ES-I3 (cell line): ENCODE measurements around the gene SRR.

Experiments
- H3K36me3 ChIP-seq: 2 replicates; pipeline ENCODE4 v1.6.1; 2013; ENCODE audit warnings: mild to moderate bottlenecking, low read length, control low read depth, moderate library complexity; ENCODE audit not compliant: insufficient read depth
- H3K4me1 ChIP-seq: 2 replicates; pipeline ENCODE4 v1.6.1; 2013; ENCODE audit warnings: mild to moderate bottlenecking, control low read depth, low read length; ENCODE audit not compliant: insufficient read depth
- H3K9ac ChIP-seq: 2 replicates; pipeline ENCODE4 v1.6.1; 2013; ENCODE audit warnings: low read depth, mild to moderate bottlenecking, low read length, moderate library complexity
- H3K9me3 ChIP-seq: 2 replicates; pipeline ENCODE4 v1.6.1; 2013; ENCODE audit warnings: mild to moderate bottlenecking, low read length, moderate library complexity; ENCODE audit not compliant: control insufficient read depth, insufficient read depth

The SRR gene

GRCh38 chr17:2346475-2346874, 42.7 kb downstream of the SRR start:
- no peak overlapping the region for H3K9ac ChIP-seq
- no peaks in the 10 kb centered on the region for H3K36me3 ChIP-seq

GRCh38 chr17:2347805-2348685, 44.3 kb downstream of the SRR start:
- Histone ChIP-seq H3K9me3 (no peaks in the 10 kb centered on the region), H3K4me1 (peaks cover 11% of the 10 kb centered on the region; the same call in 1 of the 2 replicates), H3K36me3 (no peaks in the 10 kb centered on the region), H3K9ac (peak overlapping the region; percentile 23)

More at GRCh38 chr17:2346475-2346874, 42.7 kb downstream of the SRR start:
- H3K4me1 ChIP-seq: peaks cover 11% of the 10 kb centered on the region; the same call in 1 of the 2 replicates
- H3K9me3 ChIP-seq: no peaks in the 10 kb centered on the region

- peaks cover 11% of the 10 kb centered on the region; the same call in 1 of the 2 replicates for H3K4me1 ChIP-seq
- H3K9ac ChIP-seq: no peak overlapping the region
- H3K9me3 ChIP-seq: no peaks in the 10 kb centered on the region
- H3K36me3 ChIP-seq: no peaks in the 10 kb centered on the region
These were observed 47.5 kb downstream of the SRR start for GRCh38 chr17:2351269-2351668.

GRCh38 chr17:2354311-2354710, 50.6 kb downstream of the SRR start:
- Histone ChIP-seq H3K9me3 (no peaks in the 10 kb centered on the region), H3K9ac (no peak overlapping the region), H3K36me3 (no peaks in the 10 kb centered on the region), H3K4me1 (peaks cover 3% of the 10 kb centered on the region; the same call in 1 of the 2 replicates)

GRCh38 chr17:2357237-2357636, 53.5 kb downstream of the SRR start:
- Histone ChIP-seq H3K4me1 (peaks cover 7% of the 10 kb centered on the region; the same call in 1 of the 2 replicates), H3K9me3 (no peaks in the 10 kb centered on the region), H3K9ac (no peak overlapping the region), H3K36me3 (no peaks in the 10 kb centered on the region)

- H3K9me3 ChIP-seq: no peaks in the 10 kb centered on the region
- peaks cover 7% of the 10 kb centered on the region; the same call in 1 of the 2 replicates for H3K4me1 ChIP-seq
- H3K9ac ChIP-seq: no peak overlapping the region
- no peaks in the 10 kb centered on the region for H3K36me3 ChIP-seq
These were observed 54.2 kb downstream of the SRR start for GRCh38 chr17:2357931-2358434.

GRCh38 chr17:2361010-2361760, 57.4 kb downstream of the SRR start:
- no peak overlapping the region for H3K9ac ChIP-seq
- H3K9me3 ChIP-seq: no peaks in the 10 kb centered on the region
- peaks cover 7% of the 10 kb centered on the region; the same call in 1 of the 2 replicates for H3K4me1 ChIP-seq
- H3K36me3 ChIP-seq: no peaks in the 10 kb centered on the region

- Histone ChIP-seq H3K9ac (no peak overlapping the region), H3K4me1 (peaks cover 7% of the 10 kb centered on the region; the same call in 1 of the 2 replicates), H3K9me3 (no peaks in the 10 kb centered on the region), H3K36me3 (no peaks in the 10 kb centered on the region)
These were observed 58.3 kb downstream of the SRR start for GRCh38 chr17:2362016-2362415.

- Histone ChIP-seq H3K4me1 (peaks cover 7% of the 10 kb centered on the region; the same call in 1 of the 2 replicates), H3K36me3 (no peaks in the 10 kb centered on the region), H3K9me3 (no peaks in the 10 kb centered on the region), H3K9ac (no peak overlapping the region)
These were observed 58.7 kb downstream of the SRR start for GRCh38 chr17:2362416-2362815.

GRCh38 chr17:2362881-2363280, 59.1 kb downstream of the SRR start:
- Histone ChIP-seq H3K4me1 (peaks cover 7% of the 10 kb centered on the region; the same call in 1 of the 2 replicates), H3K36me3 (no peaks in the 10 kb centered on the region), H3K9me3 (no peaks in the 10 kb centered on the region), H3K9ac (no peak overlapping the region)

- no peaks in the 10 kb centered on the region for H3K9me3 ChIP-seq
- peaks cover 7% of the 10 kb centered on the region; the same call in 1 of the 2 replicates for H3K4me1 ChIP-seq
- H3K36me3 ChIP-seq: no peaks in the 10 kb centered on the region
- H3K9ac ChIP-seq: no peak overlapping the region
These were observed 59.6 kb downstream of the SRR start for GRCh38 chr17:2363318-2363717.

- Histone ChIP-seq H3K9me3 (no peaks in the 10 kb centered on the region), H3K4me1 (peaks cover 8% of the 10 kb centered on the region; the same call in 1 of the 2 replicates), H3K9ac (no peak overlapping the region), H3K36me3 (no peaks in the 10 kb centered on the region)
These were observed 60.4 kb downstream of the SRR start for GRCh38 chr17:2363851-2364762.

- H3K4me1 ChIP-seq: 0 out of 2 replicates have a peak, but pooled peaks cover 3% of the 10 kb centered on the region
- H3K9me3 ChIP-seq: no peaks in the 10 kb centered on the region
- H3K9ac ChIP-seq: no peak overlapping the region
- H3K36me3 ChIP-seq: no peaks in the 10 kb centered on the region
These were observed 61.0 kb downstream of the SRR start for GRCh38 chr17:2364763-2365116.
